K562 (cell line): Measurements from ENCODE around the gene ST8SIA2. TPM values are rescaled to one million over a fixed set of nuclear protein-coding genes. Genes with fewer than 3 reads are reported as not detected.

Experiments used
- AFF4 ChIP-seq: sonication (generic); formaldehyde crosslinking; IDR thresholded peaks from 2 replicates; pipeline ENCODE4 v1.8.0; 2023; ENCODE audit warnings: mild to moderate bottlenecking, missing genetic modification reagents
- BCOR ChIP-seq: fragments of 450-650 bp; IDR thresholded peaks from 2 replicates; pipeline ENCODE4 v1.6.1; 2016
- CREB3L1 ChIP-seq: fragments of 450-650 bp; IDR thresholded peaks from 2 replicates; pipeline ENCODE4 v1.6.1; 2014; ENCODE audit warnings: low read depth, mild to moderate bottlenecking, moderate library complexity, borderline replicate concordance
- ETV6 ChIP-seq, 3 experiments: fragments of 150-350 bp in 1 of 3; sonication (generic) in 1 of 3; formaldehyde crosslinking in 1 of 3; IDR thresholded peaks; 2 replicates each; pipeline versions ENCODE4 v1.6.1 to v1.8.0; 2014 to 2022; ENCODE audit warnings: borderline replicate concordance in 2 of 3, low read depth in 2 of 3, antibody characterized with exemption in 1 of 3, low read length in 1 of 3, mild to moderate bottlenecking in 1 of 3, missing genetic modification reagents in 1 of 3
- FOXA1 ChIP-seq: fragments of 450-650 bp; IDR thresholded peaks from 2 replicates; pipeline ENCODE4 v1.6.1; 2016; ENCODE audit warnings: mild to moderate bottlenecking, borderline replicate concordance
- GATA2 ChIP-seq: sonication (generic); formaldehyde crosslinking; IDR thresholded peaks from 2 replicates; pipeline ENCODE4 v1.4.0; 2020; ENCODE audit warnings: mild to moderate bottlenecking, missing genetic modification reagents
- IFI16 ChIP-seq: fragments of 250-450 bp; sonication (Bioruptor Pico); IDR thresholded peaks from 2 replicates; pipeline ENCODE4 v2.1.2; 2022; ENCODE audit warnings: mild to moderate bottlenecking, inconsistent platforms
- JUND ChIP-seq, 2 experiments: IDR thresholded peaks; 2 replicates in 1 of 2; 3 replicates in 1 of 2; pipeline ENCODE4 v1.6.1; 2011; ENCODE audit warnings: borderline replicate concordance in 2 of 2, low read depth in 2 of 2, low read length in 2 of 2, improper control_type of control experiment in 1 of 2, missing biosample characterization in 1 of 2, missing genetic modification characterization in 1 of 2, missing genetic modification reagents in 1 of 2
- KLF16 ChIP-seq: IDR thresholded peaks from 2 replicates; pipeline ENCODE4 v1.6.1; 2016; ENCODE audit warnings: antibody characterized with exemption
- MEIS2 ChIP-seq: fragments of 450-650 bp; IDR thresholded peaks from 2 replicates; pipeline ENCODE4 v1.6.1; 2014; ENCODE audit warnings: mild to moderate bottlenecking; ENCODE audit not compliant: partially characterized antibody
- PTTG1 ChIP-seq: fragments of 450-650 bp; IDR thresholded peaks from 2 replicates; pipeline ENCODE4 v1.6.1; 2016; ENCODE audit warnings: low read depth, mild to moderate bottlenecking, missing genetic modification characterization, missing compliant biosample characterization
- SIX5 ChIP-seq, 2 experiments: IDR thresholded peaks; 2 replicates each; pipeline ENCODE4 v1.6.1; 2011; ENCODE audit warnings: low read length in 2 of 2, borderline replicate concordance in 1 of 2, low read depth in 1 of 2, mild to moderate bottlenecking in 1 of 2, moderate library complexity in 1 of 2; ENCODE audit not compliant: insufficient read depth in 1 of 2
- U2AF1 ChIP-seq: fragments of 200-400 bp; formaldehyde crosslinking; optimal IDR thresholded peaks from 2 replicates; pipeline ENCODE3; 2017; ENCODE audit warnings: mild to moderate bottlenecking, low read depth, low read length, moderate library complexity
- VEZF1 ChIP-seq: fragments of 200-800 bp; sonication (Bioruptor generic); IDR thresholded peaks from 2 replicates; pipeline ENCODE4 v1.6.1; 2017; ENCODE audit warnings: missing genetic modification characterization, missing compliant biosample characterization
- polyA plus RNA-seq, 8 experiments: library from polyadenylated mRNA; depleted of rRNA in 4 of 8; stranded (reverse) in 5 of 8; unstranded in 3 of 8; fragments of >200 nt; fragmentation: Nextera tagmentation in 2 of 8; fragmentation: Illumina TruSeq in 1 of 8; extraction: Ambion mirVana in 2 of 8; extraction: Trizol in 1 of 8; gene quantifications; 2 replicates each; pipeline versions ENCODE4 v1.2.1 to v1.2.3, GENCODE V29; 2011 to 2014; ENCODE audit warnings: inconsistent platforms in 1 of 8, missing spikeins in 1 of 8
- total RNA-seq, 7 experiments: library from RNA; depleted of rRNA in 6 of 7; stranded (reverse); fragments of >200 nt in 6 of 7; fragmentation: Illumina TruSeq in 2 of 7; extraction: Trizol in 2 of 7; gene quantifications; 2 replicates each; pipeline versions ENCODE4 v1.2.1 to v1.2.3, GENCODE V29; 2011 to 2021; ENCODE audit warnings: low replicate concordance in 1 of 7

The ST8SIA2 gene
- total and polyA plus RNA-seq, 9 of the 15 experiments (the other 6 are each of a cell fraction or from before 2014, with no cell fraction given) = not detected

- TF ChIP-seq VEZF1 (peak; percentile 50; the same call in 1 of the 2 replicates), MEIS2 (peak; percentile 56), IFI16 (CRISPR knock-in tag) (no peak), FOXA1 (no peak), JUND (IDR thresholded peaks at IDR 0.05; ENCODE audit: borderline replicate concordance, low read depth, low read length) (no peak; the same call in 1 of the 2 replicates), JUND (tag; IDR thresholded peaks at IDR 0.05; ENCODE audit: borderline replicate concordance, low read depth, low read length) (no peak; the same call in 2 of the 3 replicates), ETV6 (IDR thresholded peaks at IDR 0.05; ENCODE audit: borderline replicate concordance in 1 of 2, low read depth in 2 of 2, low read length in 1 of 2) (no peak), ETV6 (CRISPR knock-in tag; IDR thresholded peaks at IDR 0.05; ENCODE audit: borderline replicate concordance) (no peak), GATA2 (no peak), U2AF1 (no peak), KLF16 (0 out of 2 replicates have a peak, but pooled peaks have one; percentile 41), SIX5 (IDR thresholded peaks at IDR 0.05; ENCODE audit: borderline replicate concordance in 1 of 2, insufficient read depth in 1 of 2, low read depth in 1 of 2, low read length in 2 of 2) (no peak), AFF4 (CRISPR knock-in tag) (no peak), BCOR (no peak), CREB3L1 (no peak), PTTG1 (no peak)
Observed at GRCh38 chr15:92400980-92401787, 7.5 kb downstream of the ST8SIA2 start (continued).
